ENCODE data around the gene SEPTIN1. TPM values are rescaled to one million over a fixed set of nuclear protein-coding genes. Genes with fewer than 3 reads are reported as not detected.

Gene SEPTIN1
- total and polyA plus RNA-seq, 2 donors (not counting 3 experiments of a cell fraction or from before 2014, with no cell fraction given) = 0.07 to 0.75 TPM

- ChIA-PET CTCF (interaction anchor here (1.3 kb wide), 1 partner anchor 14 kb away, joined by 3 read pairs; no protein-coding TSS in a partner anchor), POLR2A (no interaction called here)
- dilution Hi-C loops (cut with MboI; ENCODE audit: extremely low pct_ligation_motif_present, low sequenced_read_pairs) (no loop called here), intact Hi-C loops (cut with micrococcal nuclease) (no loop called here)
- TF ChIP-seq EZH2 (IDR thresholded peaks at IDR 0.05; ENCODE audit: borderline replicate concordance, low read depth, low read length, severe bottlenecking) (no peak), POLR2AphosphoS5 (IDR thresholded peaks at IDR 0.05; ENCODE audit: insufficient read depth, low read depth, low read length) (no peak), MAX (IDR thresholded peaks at IDR 0.05; ENCODE audit: insufficient read depth, insufficient read length) (no peak), GATA2 (IDR thresholded peaks at IDR 0.05; ENCODE audit: insufficient read depth, insufficient read length, low read depth, low read length) (no peak), FOS (IDR thresholded peaks at IDR 0.05; ENCODE audit: borderline replicate concordance, insufficient read depth, low read length) (no peak), CTCF (IDR thresholded peaks at IDR 0.05; ENCODE audit: extremely low read depth in 1 of 2, insufficient read depth in 1 of 2, low read depth in 1 of 2, low read length in 2 of 2) (no peak), MYC (IDR thresholded peaks at IDR 0.05; ENCODE audit: low read depth, low read length) (no peak), JUN (IDR thresholded peaks at IDR 0.05; ENCODE audit: borderline replicate concordance, insufficient read depth, insufficient read length, low read depth) (no peak), POLR2A (IDR thresholded peaks at IDR 0.05; ENCODE audit: low read depth, low read length) (no peak)
- Histone ChIP-seq H3K4me1 (ENCODE audit: control insufficient read depth, extremely low read depth, insufficient read depth, low read length) (peaks cover 12% of the 10 kb centered on the region), H3K36me3 (ENCODE audit: control insufficient read depth in 2 of 2, extremely low read depth in 1 of 2, insufficient read depth in 2 of 2, low read length in 2 of 2) (no peaks in the 10 kb centered on the region), H2AFZ (ENCODE audit: low read depth, low read length) (no peak overlapping the region), H4K20me1 (replicated peaks; ENCODE audit: control insufficient read depth, extremely low read depth, insufficient read depth, low read length) (no peaks in the 10 kb centered on the region), H3K27me3 (ENCODE audit: control insufficient read depth in 2 of 2, insufficient read depth in 2 of 2, low read length in 2 of 2) (no peaks in the 10 kb centered on the region), H3K9ac (replicated peaks; ENCODE audit: extremely low read depth, insufficient read depth, low read length) (no peak overlapping the region), H3K9me1 (replicated peaks; ENCODE audit: control insufficient read depth, extremely low read depth, insufficient read depth, low read length) (no peaks in the 10 kb centered on the region), H3K79me2 (ENCODE audit: control insufficient read depth, insufficient read depth, low read length) (no peaks in the 10 kb centered on the region), H3K4me2 (ENCODE audit: insufficient read depth, low read length) (no peak overlapping the region), H3K27ac (ENCODE audit: insufficient read depth, low read depth, low read length) (no peak overlapping the region), H3K4me3 (replicated peaks in 1 of 3; ENCODE audit: insufficient read depth in 1 of 3, low read depth in 1 of 3, low read length in 3 of 3) (no peak overlapping the region), H3K9me3 (replicated peaks; ENCODE audit: control insufficient read depth, insufficient read depth, low read length) (no peaks in the 10 kb centered on the region)
- FAIRE-seq = no peak
- no TSS peak for BruUV-seq (replicated peaks)
- no peak for DNase-seq (ENCODE audit: low read depth, low spot score)
Observed at GRCh38 chr16:30381291-30382041, 895 bp downstream of the SEPTIN1 start.

Measured in endothelial cell of umbilical vein (primary cell).